HEK293 (cell line): ENCODE data around the gene FYCO1.

Source experiments
- CTCF ChIA-PET: fragments of 350-600 bp; formaldehyde crosslinking; extraction: SDS; loops from one replicate; lab custom pipeline; 2021; ENCODE audit warnings: antibody characterized with exemption; lab: Yijun Ruan, JAX
- POLR2A ChIA-PET: fragments of 300-600 bp; formaldehyde crosslinking; extraction: SDS; loops from one replicate; lab custom pipeline; 2020; ENCODE audit warnings: antibody characterized with exemption, inconsistent platforms; lab: Yijun Ruan, JAX
- H3K27ac ChIP-seq: fragments of 200-500 bp; sonication (Bioruptor generic); 2 replicates; pipeline ENCODE4 v1.5.1; 2014; ENCODE audit warnings: low read depth, low read length, control low read depth, inconsistent platforms; ENCODE audit errors: extremely low read depth
- H3K36me3 ChIP-seq, 2 experiments: fragments of 200-500 bp in 1 of 2; sonication (Bioruptor generic) in 1 of 2; 1 replicate in 1 of 2; 2 replicates in 1 of 2; pipeline ENCODE4 v1.5.1; 2014 to 2017; ENCODE audit warnings: inconsistent platforms in 2 of 2, low read length in 2 of 2; ENCODE audit not compliant: control insufficient read depth in 2 of 2, insufficient read depth in 1 of 2
- H3K4me1 ChIP-seq: fragments of 200-500 bp; sonication (Bioruptor generic); 2 replicates; pipeline ENCODE4 v1.5.1; 2014; ENCODE audit warnings: mild to moderate bottlenecking, low read length, inconsistent platforms; ENCODE audit not compliant: control insufficient read depth, insufficient read depth
- H3K4me3 ChIP-seq: 2 replicates; pipeline ENCODE4 v1.5.1; 2011; ENCODE audit warnings: low read depth, mild to moderate bottlenecking, control low read depth, low read length, moderate library complexity
- H3K9me3 ChIP-seq: fragments of 200-500 bp; sonication (Bioruptor generic); 2 replicates; pipeline ENCODE4 v1.5.1; 2014; ENCODE audit warnings: low read depth, low read length, inconsistent platforms; ENCODE audit not compliant: control insufficient read depth, insufficient read depth
- HOXA7 ChIP-seq: sonication (generic); formaldehyde crosslinking; IDR thresholded peaks from 2 replicates; pipeline ENCODE4 v1.8.1; 2022; ENCODE audit warnings: missing genetic modification reagents, borderline replicate concordance
- MYNN ChIP-seq: fragments of 450-650 bp; formaldehyde crosslinking; IDR thresholded peaks from 2 replicates; pipeline ENCODE4 v1.5.1; 2016; ENCODE audit warnings: missing biosample characterization, missing genetic modification characterization, borderline replicate concordance
- OVOL3 ChIP-seq: fragments of 450-650 bp; formaldehyde crosslinking; IDR thresholded peaks from 2 replicates; pipeline ENCODE4 v1.5.1; 2016; ENCODE audit warnings: missing biosample characterization, missing genetic modification characterization
- PBX3 ChIP-seq: sonication (generic); formaldehyde crosslinking; IDR thresholded peaks from 2 replicates; pipeline ENCODE4 v1.8.1; 2022; ENCODE audit warnings: mild to moderate bottlenecking, moderate library complexity, missing genetic modification reagents
- WT1 ChIP-seq: fragments of 450-650 bp; formaldehyde crosslinking; IDR thresholded peaks from 2 replicates; pipeline ENCODE4 v1.5.1; 2016; ENCODE audit warnings: missing biosample characterization, missing genetic modification characterization
- ZBTB8A ChIP-seq: fragments of 450-650 bp; formaldehyde crosslinking; IDR thresholded peaks from 2 replicates; pipeline ENCODE4 v1.5.1; 2016; ENCODE audit warnings: missing biosample characterization, missing genetic modification characterization
- ZFP3 ChIP-seq: fragments of 450-650 bp; formaldehyde crosslinking; IDR thresholded peaks from 2 replicates; pipeline ENCODE4 v1.5.1; 2016; ENCODE audit warnings: low read depth, missing biosample characterization, missing genetic modification characterization
- ZNF138 ChIP-seq: fragments of 450-650 bp; formaldehyde crosslinking; IDR thresholded peaks from 2 replicates; pipeline ENCODE4 v1.5.1; 2016; ENCODE audit warnings: missing biosample characterization, missing genetic modification characterization, borderline replicate concordance
- ZNF169 ChIP-seq: fragments of 450-650 bp; formaldehyde crosslinking; IDR thresholded peaks from 2 replicates; pipeline ENCODE4 v1.5.1; 2016; ENCODE audit warnings: missing biosample characterization, missing genetic modification characterization
- ZNF221 ChIP-seq: fragments of 450-650 bp; formaldehyde crosslinking; IDR thresholded peaks from 2 replicates; pipeline ENCODE4 v1.5.1; 2017; ENCODE audit warnings: missing biosample characterization, missing genetic modification characterization, borderline replicate concordance
- ZNF23 ChIP-seq: fragments of 450-650 bp; formaldehyde crosslinking; IDR thresholded peaks from 2 replicates; pipeline ENCODE4 v1.5.1; 2016; ENCODE audit warnings: missing biosample characterization, missing genetic modification characterization, borderline replicate concordance
- ZNF37A ChIP-seq: fragments of 450-650 bp; IDR thresholded peaks from 2 replicates; pipeline ENCODE4 v1.5.1; 2018; ENCODE audit warnings: missing biosample characterization, missing genetic modification characterization
- ZNF501 ChIP-seq: fragments of 450-650 bp; formaldehyde crosslinking; IDR thresholded peaks from 2 replicates; pipeline ENCODE4 v1.5.1; 2016; ENCODE audit warnings: missing biosample characterization, missing genetic modification characterization
- ZNF558 ChIP-seq: fragments of 450-650 bp; formaldehyde crosslinking; IDR thresholded peaks from 2 replicates; pipeline ENCODE4 v1.5.1; 2016; ENCODE audit warnings: missing biosample characterization, missing genetic modification characterization
- ZNF561 ChIP-seq: fragments of 450-650 bp; IDR thresholded peaks from 2 replicates; pipeline ENCODE4 v1.5.1; 2018; ENCODE audit warnings: missing biosample characterization, missing genetic modification characterization, borderline replicate concordance
- ZNF596 ChIP-seq: fragments of 450-650 bp; IDR thresholded peaks from 2 replicates; pipeline ENCODE4 v1.5.0; 2018; ENCODE audit warnings: missing biosample characterization, mild to moderate bottlenecking, missing genetic modification characterization, moderate library complexity
- ZNF600 ChIP-seq: fragments of 450-650 bp; formaldehyde crosslinking; IDR thresholded peaks from 2 replicates; pipeline ENCODE4 v1.5.1; 2016; ENCODE audit warnings: missing biosample characterization, missing genetic modification characterization
- ZNF610 ChIP-seq: fragments of 450-650 bp; formaldehyde crosslinking; IDR thresholded peaks from 2 replicates; pipeline ENCODE4 v1.5.1; 2016; ENCODE audit warnings: missing biosample characterization, missing genetic modification characterization, borderline replicate concordance
- ZNF658 ChIP-seq: fragments of 450-650 bp; formaldehyde crosslinking; IDR thresholded peaks from 2 replicates; pipeline ENCODE4; 2016; ENCODE audit warnings: missing biosample characterization, missing genetic modification characterization
- ZNF677 ChIP-seq: fragments of 450-650 bp; IDR thresholded peaks from 2 replicates; pipeline ENCODE4 v1.5.0; 2018; ENCODE audit warnings: missing biosample characterization, mild to moderate bottlenecking, missing genetic modification characterization, moderate library complexity
- ZSCAN16 ChIP-seq: fragments of 450-650 bp; formaldehyde crosslinking; IDR thresholded peaks from 2 replicates; pipeline ENCODE4 v1.5.1; 2016; ENCODE audit warnings: missing biosample characterization, missing genetic modification characterization
- TF ChIP-seq, protein P1 (sequence below): fragments of 450-650 bp; formaldehyde crosslinking; IDR thresholded peaks from 2 replicates; pipeline ENCODE4 v1.5.1; 2016; ENCODE audit warnings: missing biosample characterization, missing genetic modification characterization, borderline replicate concordance
- TF ChIP-seq, protein P2 (sequence below): fragments of 450-650 bp; formaldehyde crosslinking; IDR thresholded peaks from 2 replicates; pipeline ENCODE4 v1.5.1; 2016; ENCODE audit warnings: missing biosample characterization, missing genetic modification characterization

The FYCO1 gene

DNA sequence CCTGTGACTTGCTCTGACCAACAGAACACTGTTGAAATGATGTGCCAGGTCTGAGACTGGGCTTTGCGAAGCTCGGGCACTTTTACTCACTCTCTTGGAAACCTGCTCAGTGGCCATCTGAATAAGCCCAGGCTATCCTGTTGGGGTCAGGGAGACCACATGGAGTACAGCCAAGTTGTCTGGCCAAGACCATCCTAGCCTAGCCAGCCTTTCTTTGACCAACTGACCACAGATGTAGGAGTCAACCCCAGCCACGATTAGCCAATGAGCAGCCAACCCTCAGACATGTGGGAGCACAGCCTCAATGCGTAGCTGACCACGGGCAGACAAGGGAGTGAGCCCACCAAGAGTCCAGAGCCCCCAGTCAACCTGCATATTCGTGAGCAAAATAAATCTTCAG is 83.2 kb downstream of the FYCO1 start (continued):
- TF ChIP-seq, protein P1, sequence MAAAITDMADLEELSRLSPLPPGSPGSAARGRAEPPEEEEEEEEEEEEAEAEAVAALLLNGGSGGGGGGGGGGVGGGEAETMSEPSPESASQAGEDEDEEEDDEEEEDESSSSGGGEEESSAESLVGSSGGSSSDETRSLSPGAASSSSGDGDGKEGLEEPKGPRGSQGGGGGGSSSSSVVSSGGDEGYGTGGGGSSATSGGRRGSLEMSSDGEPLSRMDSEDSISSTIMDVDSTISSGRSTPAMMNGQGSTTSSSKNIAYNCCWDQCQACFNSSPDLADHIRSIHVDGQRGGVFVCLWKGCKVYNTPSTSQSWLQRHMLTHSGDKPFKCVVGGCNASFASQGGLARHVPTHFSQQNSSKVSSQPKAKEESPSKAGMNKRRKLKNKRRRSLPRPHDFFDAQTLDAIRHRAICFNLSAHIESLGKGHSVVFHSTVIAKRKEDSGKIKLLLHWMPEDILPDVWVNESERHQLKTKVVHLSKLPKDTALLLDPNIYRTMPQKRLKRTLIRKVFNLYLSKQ (tag by site-specific recombination) = no peak
- TF ChIP-seq, protein P2, sequence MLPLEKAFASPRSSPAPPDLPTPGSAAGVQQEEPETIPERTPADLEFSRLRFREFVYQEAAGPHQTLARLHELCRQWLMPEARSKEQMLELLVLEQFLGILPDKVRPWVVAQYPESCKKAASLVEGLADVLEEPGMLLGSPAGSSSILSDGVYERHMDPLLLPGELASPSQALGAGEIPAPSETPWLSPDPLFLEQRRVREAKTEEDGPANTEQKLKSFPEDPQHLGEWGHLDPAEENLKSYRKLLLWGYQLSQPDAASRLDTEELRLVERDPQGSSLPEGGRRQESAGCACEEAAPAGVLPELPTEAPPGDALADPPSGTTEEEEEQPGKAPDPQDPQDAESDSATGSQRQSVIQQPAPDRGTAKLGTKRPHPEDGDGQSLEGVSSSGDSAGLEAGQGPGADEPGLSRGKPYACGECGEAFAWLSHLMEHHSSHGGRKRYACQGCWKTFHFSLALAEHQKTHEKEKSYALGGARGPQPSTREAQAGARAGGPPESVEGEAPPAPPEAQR (tag by site-specific recombination) = no peak
- TF ChIP-seq OVOL3 (tag by site-specific recombination) = no peak

DNA sequence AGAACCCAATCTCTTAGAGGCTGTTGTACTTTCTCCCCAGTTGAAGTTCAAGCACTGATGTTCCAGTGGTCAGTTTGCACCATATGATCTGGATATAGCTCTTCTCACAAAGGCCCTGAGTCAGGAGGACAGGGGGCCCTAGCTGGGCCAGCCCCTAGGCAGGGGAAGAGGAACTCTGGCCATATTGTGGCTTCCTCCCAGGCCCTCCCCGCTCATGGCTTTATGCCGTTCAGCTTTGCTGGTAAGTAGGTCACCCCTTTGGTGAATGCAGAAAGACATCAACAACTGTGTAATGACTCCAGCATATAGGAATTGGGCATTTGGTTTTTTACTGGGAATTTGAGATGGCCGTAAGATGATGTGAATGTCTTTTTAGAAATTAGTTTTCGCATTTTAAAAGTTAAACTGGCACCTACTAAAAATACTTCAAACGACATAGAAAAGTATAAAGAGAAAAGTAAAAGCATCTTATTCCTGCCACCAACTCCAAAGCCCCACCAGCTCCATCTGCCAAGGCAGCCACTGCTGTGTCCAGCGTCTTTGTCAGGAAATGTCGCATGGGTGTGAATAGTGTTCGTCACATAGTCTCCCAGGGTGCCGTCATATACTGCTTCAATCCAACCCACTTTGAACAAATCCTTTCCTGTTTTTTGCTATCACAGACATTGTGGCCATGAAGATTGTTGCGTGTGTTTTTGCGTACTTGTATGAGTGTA is 84.0 kb downstream of the FYCO1 start:
- POLR2A ChIA-PET = no interaction called here

DNA sequence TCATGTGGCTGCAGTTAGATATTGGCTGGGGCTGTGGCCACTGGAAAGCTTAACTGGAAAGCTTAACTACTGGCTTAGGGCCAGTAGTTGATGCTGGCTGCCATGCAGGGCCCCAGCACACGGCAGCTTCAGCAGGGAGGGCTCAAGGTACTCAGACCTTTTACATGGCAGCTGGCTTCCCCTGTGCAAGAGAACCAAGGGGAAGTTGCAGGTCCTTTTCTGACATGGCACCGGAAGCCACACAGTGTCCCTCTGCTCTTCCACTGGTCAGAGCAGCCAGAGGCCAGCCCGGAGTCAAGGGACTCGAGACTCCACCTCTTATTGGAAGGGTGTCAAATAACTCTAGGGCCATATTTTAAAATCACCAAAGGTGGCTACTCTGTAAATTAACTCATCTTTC is 84.7 kb downstream of the FYCO1 start:
- Histone ChIP-seq H3K27ac (no peak overlapping the region), H3K9me3 (no peaks in the 10 kb centered on the region), H3K4me3 (no peak overlapping the region), H3K36me3 (no peaks in the 10 kb centered on the region), H3K4me1 (no peaks in the 10 kb centered on the region)
- CTCF ChIA-PET = interaction anchor here (1.2 kb wide), 1 partner anchor 168 kb away, joined by 3 read pairs; no protein-coding TSS in a partner anchor
- POLR2A ChIA-PET = no interaction called here
- TF ChIP-seq ZNF138 (tag by site-specific recombination) = no peak
- no peak for TF ChIP-seq ZFP3
- TF ChIP-seq ZBTB8A (tag by site-specific recombination) = no peak
- no peak for TF ChIP-seq ZNF600 (tag by site-specific recombination)
- no peak for TF ChIP-seq ZNF169 (tag by site-specific recombination)

More for the DNA sequence above, 84.0 kb downstream of the FYCO1 start:
- TF ChIP-seq ZNF677 (tag by site-specific recombination) (no peak), ZNF596 (no peak), ZNF658 (tag by site-specific recombination) (no peak), ZNF221 (no peak), ZNF23 (tag by site-specific recombination) (no peak), MYNN (tag by site-specific recombination) (no peak), PBX3 (CRISPR knock-in tag) (no peak), HOXA7 (CRISPR knock-in tag) (no peak), WT1 (tag by site-specific recombination) (no peak), ZNF558 (tag by site-specific recombination) (no peak), ZNF37A (tag by site-specific recombination) (no peak), ZSCAN16 (tag by site-specific recombination) (no peak), ZNF561 (tag by site-specific recombination) (no peak), ZNF610 (tag by site-specific recombination) (no peak), ZNF501 (no peak), ZNF600 (tag by site-specific recombination) (no peak)
- no peak overlapping the region for H3K4me3 ChIP-seq
- no peaks in the 10 kb centered on the region for H3K4me1 ChIP-seq
- H3K27ac ChIP-seq = no peak overlapping the region
- no peaks in the 10 kb centered on the region for H3K9me3 ChIP-seq
- CTCF ChIA-PET = no interaction called here
- H3K36me3 ChIP-seq = no peaks in the 10 kb centered on the region
